ENCODE data around the gene CAMKMT. TPM values are rescaled to one million over a fixed set of nuclear protein-coding genes. Genes with fewer than 3 reads are reported as not detected.

Gene CAMKMT
- total and polyA plus RNA-seq, 8 donors = 1.4 to 27.4 (median 6.2) TPM

DNA sequence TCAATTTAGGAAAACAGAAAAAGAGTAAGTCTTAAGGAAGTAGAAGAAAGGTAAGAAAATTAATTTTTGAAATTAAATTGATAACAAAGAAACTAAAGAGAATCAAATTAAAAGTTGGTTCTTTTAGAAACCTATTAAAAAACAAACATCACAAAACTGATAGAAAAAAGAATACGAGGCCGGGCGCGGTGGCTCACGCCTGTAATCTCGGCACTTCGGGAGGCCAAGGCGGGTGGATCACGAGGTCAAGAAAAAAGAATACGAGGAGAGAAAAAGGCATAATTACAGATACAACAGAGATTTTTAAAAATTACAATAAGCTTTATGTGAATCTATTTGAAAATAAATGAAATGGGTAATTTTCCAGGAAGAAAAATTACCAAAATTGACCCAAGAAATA, 12.2 kb upstream of the CAMKMT start:
- TF ChIP-seq, protein P1, sequence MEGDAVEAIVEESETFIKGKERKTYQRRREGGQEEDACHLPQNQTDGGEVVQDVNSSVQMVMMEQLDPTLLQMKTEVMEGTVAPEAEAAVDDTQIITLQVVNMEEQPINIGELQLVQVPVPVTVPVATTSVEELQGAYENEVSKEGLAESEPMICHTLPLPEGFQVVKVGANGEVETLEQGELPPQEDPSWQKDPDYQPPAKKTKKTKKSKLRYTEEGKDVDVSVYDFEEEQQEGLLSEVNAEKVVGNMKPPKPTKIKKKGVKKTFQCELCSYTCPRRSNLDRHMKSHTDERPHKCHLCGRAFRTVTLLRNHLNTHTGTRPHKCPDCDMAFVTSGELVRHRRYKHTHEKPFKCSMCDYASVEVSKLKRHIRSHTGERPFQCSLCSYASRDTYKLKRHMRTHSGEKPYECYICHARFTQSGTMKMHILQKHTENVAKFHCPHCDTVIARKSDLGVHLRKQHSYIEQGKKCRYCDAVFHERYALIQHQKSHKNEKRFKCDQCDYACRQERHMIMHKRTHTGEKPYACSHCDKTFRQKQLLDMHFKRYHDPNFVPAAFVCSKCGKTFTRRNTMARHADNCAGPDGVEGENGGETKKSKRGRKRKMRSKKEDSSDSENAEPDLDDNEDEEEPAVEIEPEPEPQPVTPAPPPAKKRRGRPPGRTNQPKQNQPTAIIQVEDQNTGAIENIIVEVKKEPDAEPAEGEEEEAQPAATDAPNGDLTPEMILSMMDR (IDR thresholded peaks at IDR 0.05) = no peak
- TF ChIP-seq POLR2AphosphoS5 (IDR thresholded peaks at IDR 0.05) = no peak
- TF ChIP-seq EP300 (IDR thresholded peaks at IDR 0.05) = no peak
- no peak for TF ChIP-seq POLR2A (IDR thresholded peaks at IDR 0.05)
- H3K36me3 ChIP-seq = peaks cover 7 to 16% (median 13%) of the 10 kb centered on the region in 4 donors
- intact Hi-C loops (cut with DNase I; ENCODE audit: low total_unique reads) = no loop called here
- no peak overlapping the region for H3K27ac ChIP-seq
- no peak for DNase-seq
- peaks cover 0 to 49% (median 33%) of the 10 kb centered on the region in 4 donors for H3K4me1 ChIP-seq
- no peaks in the 10 kb centered on the region for H3K9me3 ChIP-seq
- H3K4me3 ChIP-seq = no peak overlapping the region
- WGBS, 5 donors = 95 to 98% (median 97%) methylated on average over 10 of the region's 10 CpGs
- no peaks in the 10 kb centered on the region for H3K27me3 ChIP-seq

- intact Hi-C loops (cut with DNase I; ENCODE audit: low total_unique reads) = no loop called here
- TF ChIP-seq, protein P1 (IDR thresholded peaks at IDR 0.05) = no peak
- TF ChIP-seq POLR2A (IDR thresholded peaks at IDR 0.05) = no peak
- peak in 1 of 3 donors; percentile 2 for TF ChIP-seq POLR2AphosphoS5 (IDR thresholded peaks at IDR 0.05)
- no peak for TF ChIP-seq EP300 (IDR thresholded peaks at IDR 0.05)
- H3K27me3 ChIP-seq = no peaks in the 10 kb centered on the region
- peaks cover 0 to 55% (median 35%) of the 10 kb centered on the region in 4 donors for H3K4me1 ChIP-seq
- H3K9me3 ChIP-seq = no peaks in the 10 kb centered on the region
- peak overlapping the region; percentile 7 to 54 (median 46) for H3K27ac ChIP-seq
- DNase-seq = peak in 1 of 2 donors; percentile 6
- whole genome bisulfite sequencing, 5 donors = 71 to 87% (median 79%) methylated on average over 4 of the region's 4 CpGs
- no peak overlapping the region for H3K4me3 ChIP-seq
- H3K36me3 ChIP-seq = peaks cover 0 to under 1% (median under 1%) of the 10 kb centered on the region in 4 donors
Measured at GRCh38 chr2:44351088-44351487, 10.7 kb upstream of the CAMKMT start.

GRCh38 chr2:44351676-44352075, 10.1 kb upstream of the CAMKMT start:
- Histone ChIP-seq H3K9me3 (no peaks in the 10 kb centered on the region), H3K4me1 (peaks cover 0 to 55% (median 35%) of the 10 kb centered on the region in 4 donors), H3K27me3 (no peaks in the 10 kb centered on the region), H3K36me3 (no peaks in the 10 kb centered on the region), H3K27ac (peak overlapping the region in 4 of 5 donors; percentile 7 to 54 (median 48)), H3K4me3 (no peak overlapping the region)
- TF ChIP-seq POLR2A (IDR thresholded peaks at IDR 0.05) (no peak), EP300 (IDR thresholded peaks at IDR 0.05) (no peak), POLR2AphosphoS5 (IDR thresholded peaks at IDR 0.05) (no peak)
- TF ChIP-seq, protein P1 (IDR thresholded peaks at IDR 0.05) = no peak
- intact Hi-C loops (cut with DNase I; ENCODE audit: low total_unique reads) = no loop called here
- 70 to 89% (median 76%) methylated on average over 2 of the region's 2 CpGs for WGBS, 5 donors
- DNase-seq = peak in 1 of 2 donors; percentile 20

GRCh38 chr2:44352510-44352909, 9.2 kb upstream of the CAMKMT start:
- intact Hi-C loops (cut with DNase I; ENCODE audit: low total_unique reads) = no loop called here
- Histone ChIP-seq H3K9me3 (no peaks in the 10 kb centered on the region), H3K36me3 (no peaks in the 10 kb centered on the region), H3K4me3 (no peak overlapping the region), H3K27ac (peak overlapping the region in 3 of 5 donors; percentile 46 to 54 (median 51)), H3K4me1 (peaks cover 0 to 52% (median 32%) of the 10 kb centered on the region in 4 donors), H3K27me3 (no peaks in the 10 kb centered on the region)
- DNase-seq = no peak
- WGBS, 5 donors = 47 to 74% (median 67%) methylated on average over 1 of the region's 1 CpG
- TF ChIP-seq POLR2A (IDR thresholded peaks at IDR 0.05) = no peak
- no peak for TF ChIP-seq POLR2AphosphoS5 (IDR thresholded peaks at IDR 0.05)
- TF ChIP-seq EP300 (IDR thresholded peaks at IDR 0.05) = no peak
- TF ChIP-seq, protein P1 (IDR thresholded peaks at IDR 0.05) = no peak
